Astrocyte (in vitro differentiated cells and primary cell): Measurements from ENCODE around the gene NOB1. TPM values are rescaled to one million over a fixed set of nuclear protein-coding genes. Genes with fewer than 3 reads are reported as not detected.
A peak's percentile ranks its signal among the peaks of the same experiment; 100 is the strongest.

ENCODE experiments used
- DNase-seq: peaks from one replicate; pipeline ENCODE4 v3.0.0-alpha.2; 2010; ENCODE audit warnings: low read depth
- FAIRE-seq: peaks from 2 replicates; lab custom pipeline; 2011; peaks lifted over from hg19 to GRCh38; lab: Jason Lieb, UNC
- H2AFZ ChIP-seq: 2 replicates; pipeline ENCODE4 v1.6.0; 2012; ENCODE audit warnings: low read depth, low read length, inconsistent platforms
- H3K27ac ChIP-seq: 2 replicates; pipeline ENCODE4 v1.5.1; 2011; ENCODE audit warnings: low read depth, low read length, inconsistent platforms
- H3K27me3 ChIP-seq: 2 replicates; pipeline ENCODE4 v1.6.0; 2011; ENCODE audit warnings: low read length, inconsistent platforms; ENCODE audit not compliant: insufficient read depth
- H3K36me3 ChIP-seq: 2 replicates; pipeline ENCODE4 v1.5.1; 2011; ENCODE audit warnings: low read length, inconsistent platforms; ENCODE audit not compliant: insufficient read depth
- H3K4me1 ChIP-seq: 2 replicates; pipeline ENCODE4 v1.5.1; 2011; ENCODE audit warnings: low read length, inconsistent platforms; ENCODE audit not compliant: insufficient read depth
- H3K4me2 ChIP-seq: 2 replicates; pipeline ENCODE4 v1.6.0; 2012; ENCODE audit warnings: low read length, inconsistent platforms
- H3K4me3 ChIP-seq: 2 replicates; pipeline ENCODE4 v1.5.1; 2011; ENCODE audit warnings: low read depth, mild to moderate bottlenecking, low read length, inconsistent platforms; ENCODE audit not compliant: insufficient read depth
- H3K79me2 ChIP-seq: 2 replicates; pipeline ENCODE4 v1.6.0; 2012; ENCODE audit warnings: mild to moderate bottlenecking, low read length, inconsistent platforms; ENCODE audit not compliant: insufficient read depth
- H3K9ac ChIP-seq: 2 replicates; pipeline ENCODE4 v1.6.0; 2012; ENCODE audit warnings: mild to moderate bottlenecking, low read length, inconsistent platforms
- H3K9me3 ChIP-seq: 2 replicates; pipeline ENCODE4 v1.5.1; 2012; ENCODE audit warnings: low read depth, mild to moderate bottlenecking, low read length, inconsistent platforms; ENCODE audit not compliant: insufficient read depth
- H4K20me1 ChIP-seq: 2 replicates; pipeline ENCODE4 v1.6.0; 2012; ENCODE audit warnings: low read length, inconsistent platforms; ENCODE audit not compliant: insufficient read depth
- H3K27ac Mint-ChIP-seq: one replicate; pipeline ENCODE4 v1.8.0; 2021; ENCODE audit warnings: mild to moderate bottlenecking, mixed read lengths; ENCODE audit not compliant: unreplicated experiment
- H3K27me3 Mint-ChIP-seq: one replicate; pipeline ENCODE4 v1.8.0; 2021; ENCODE audit warnings: low read depth, mixed read lengths; ENCODE audit not compliant: unreplicated experiment
- H3K36me3 Mint-ChIP-seq: one replicate; pipeline ENCODE4 v1.8.0; 2021; ENCODE audit warnings: low read depth, mixed read lengths; ENCODE audit not compliant: unreplicated experiment
- H3K4me1 Mint-ChIP-seq: one replicate; pipeline ENCODE4 v1.8.0; 2021; ENCODE audit warnings: low read depth, mixed read lengths; ENCODE audit not compliant: unreplicated experiment
- H3K4me3 Mint-ChIP-seq: one replicate; pipeline ENCODE4 v1.8.0; 2021; ENCODE audit warnings: mild to moderate bottlenecking, moderate library complexity, mixed read lengths; ENCODE audit not compliant: unreplicated experiment
- H3K9me3 Mint-ChIP-seq: one replicate; pipeline ENCODE4 v1.8.0; 2021; ENCODE audit warnings: mild to moderate bottlenecking, mixed read lengths; ENCODE audit not compliant: unreplicated experiment
- CTCF ChIP-seq: IDR thresholded peaks from 2 replicates; pipeline ENCODE4 v1.5.1; 2011; ENCODE audit warnings: low read depth, mild to moderate bottlenecking, inconsistent platforms, low read length, moderate library complexity; ENCODE audit not compliant: insufficient read depth
- EZH2 ChIP-seq: IDR thresholded peaks from 2 replicates; pipeline ENCODE4 v1.6.1; 2012; ENCODE audit warnings: mild to moderate bottlenecking, low read length, inconsistent platforms; ENCODE audit not compliant: insufficient read depth
- total RNA-seq: library from RNA; stranded (reverse); gene quantifications from 2 replicates; pipeline ENCODE4 v1.2.1, GENCODE V29; 2021

NOB1 gene
- total RNA-seq, 1 donor from 2014 or later = 46.0 TPM

- no peaks in the 10 kb centered on the region for H3K4me1 ChIP-seq
- peaks cover 30% of the 10 kb centered on the region for H4K20me1 ChIP-seq
- TF ChIP-seq EZH2 (no peak), CTCF (no peak)
- Mint-ChIP-seq H3K36me3 (peaks cover 18% of the 10 kb centered on the region), H3K4me3 (no peak overlapping the region), H3K9me3 (no peaks in the 10 kb centered on the region), H3K27ac (no peak overlapping the region), H3K4me1 (peaks cover 10% of the 10 kb centered on the region), H3K27me3 (no peaks in the 10 kb centered on the region)
- H3K27me3 ChIP-seq = no peaks in the 10 kb centered on the region
- FAIRE-seq (no peak), DNase-seq (no peak)
- no peak overlapping the region for H3K4me3 ChIP-seq
- H3K36me3 ChIP-seq = peaks cover 42% of the 10 kb centered on the region
- no peak overlapping the region for H3K4me2 ChIP-seq
- no peak overlapping the region for H3K9ac ChIP-seq
- H3K9me3 ChIP-seq = no peaks in the 10 kb centered on the region
- H3K79me2 ChIP-seq = peaks cover 11% of the 10 kb centered on the region
- H3K27ac ChIP-seq = no peak overlapping the region
- H2AFZ ChIP-seq = no peak overlapping the region
These were observed 56.3 kb downstream of the NOB1 start for GRCh38 chr16:69698404-69698803.

- no peak overlapping the region for H3K27ac ChIP-seq
- H3K4me1 ChIP-seq = no peaks in the 10 kb centered on the region
- DNase-seq = no peak
- no peaks in the 10 kb centered on the region for H3K27me3 ChIP-seq
- H3K4me3 Mint-ChIP-seq = no peak overlapping the region
- no peaks in the 10 kb centered on the region for H3K27me3 Mint-ChIP-seq
- peaks cover 32% of the 10 kb centered on the region for H3K36me3 Mint-ChIP-seq
- FAIRE-seq = no peak
- no peak overlapping the region for H3K9ac ChIP-seq
- no peaks in the 10 kb centered on the region for H3K9me3 Mint-ChIP-seq
- no peak overlapping the region for H3K4me2 ChIP-seq
- H2AFZ ChIP-seq = no peak overlapping the region
- peaks cover 37% of the 10 kb centered on the region for H4K20me1 ChIP-seq
- peaks cover 11% of the 10 kb centered on the region for H3K79me2 ChIP-seq
- peaks cover 65% of the 10 kb centered on the region for H3K36me3 ChIP-seq
- no peak overlapping the region for H3K27ac Mint-ChIP-seq
- no peak overlapping the region for H3K4me3 ChIP-seq
- no peaks in the 10 kb centered on the region for H3K9me3 ChIP-seq
- no peak for TF ChIP-seq EZH2
- no peak for TF ChIP-seq CTCF
- H3K4me1 Mint-ChIP-seq = peaks cover 23% of the 10 kb centered on the region
These were observed 60.8 kb downstream of the NOB1 start for GRCh38 chr16:69693916-69694315.

- peaks cover 29% of the 10 kb centered on the region for H3K36me3 Mint-ChIP-seq
- H3K4me2 ChIP-seq = no peak overlapping the region
- TF ChIP-seq EZH2 (no peak), CTCF (no peak)
- H3K27ac Mint-ChIP-seq = peak overlapping the region; percentile 64
- peaks cover 23% of the 10 kb centered on the region for H3K4me1 Mint-ChIP-seq
- H3K4me3 Mint-ChIP-seq = peak overlapping the region; percentile 24
- DNase-seq = peak; percentile 37
- H3K27ac ChIP-seq = no peak overlapping the region
- H2AFZ ChIP-seq = no peak overlapping the region
- FAIRE-seq = no peak
- H3K9me3 Mint-ChIP-seq = no peaks in the 10 kb centered on the region
- no peak overlapping the region for H3K9ac ChIP-seq
- H3K27me3 Mint-ChIP-seq = no peaks in the 10 kb centered on the region
- no peak overlapping the region for H3K4me3 ChIP-seq
- peaks cover 59% of the 10 kb centered on the region for H3K36me3 ChIP-seq
- no peaks in the 10 kb centered on the region for H3K4me1 ChIP-seq
- H3K9me3 ChIP-seq = no peaks in the 10 kb centered on the region
- no peaks in the 10 kb centered on the region for H3K27me3 ChIP-seq
- peaks cover 27% of the 10 kb centered on the region for H4K20me1 ChIP-seq
- H3K79me2 ChIP-seq = peaks cover 8% of the 10 kb centered on the region
These were observed 62.5 kb downstream of the NOB1 start for GRCh38 chr16:69691980-69692911.
